ENCODE measurements around the gene BMPR1B.

DNA sequence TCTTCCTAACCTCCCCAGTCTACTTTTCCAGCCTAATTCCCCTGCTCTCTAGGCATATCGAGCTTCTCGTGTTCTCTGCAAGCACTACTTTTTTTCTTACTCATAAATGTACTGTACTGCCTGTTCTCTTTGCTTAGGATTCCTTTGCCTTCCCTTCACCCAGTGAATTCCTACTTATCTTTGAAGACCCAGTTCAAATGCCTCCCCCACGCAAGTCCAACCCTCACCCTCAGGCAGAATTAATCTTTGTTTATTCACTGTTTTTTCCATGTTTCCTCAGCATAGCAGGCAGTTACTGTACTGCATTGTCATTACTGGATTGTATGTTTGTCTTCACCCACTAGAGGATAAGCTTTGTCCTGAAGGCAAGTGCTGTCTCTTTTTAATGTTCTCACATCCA is 287.7 kb downstream of the BMPR1B start:
- TF ChIP-seq GABPA (IDR thresholded peaks at IDR 0.05 in 1 of 2, conservative IDR thresholded peaks at IDR 0.05 in 1 of 2) (no peak), CTCF (IDR thresholded peaks at IDR 0.05; ENCODE audit: low read depth, low read length, missing input control) (no peak), FOXA1 (IDR thresholded peaks at IDR 0.05) (no peak), TAF1 (conservative IDR thresholded peaks at IDR 0.05) (no peak), ZBTB33 (IDR thresholded peaks at IDR 0.05) (no peak), MAX (IDR thresholded peaks at IDR 0.05) (no peak)

Measured in liver (tissue), 3 donors.